GM12891 (cell line): ENCODE results near the gene LAMA2.

ENCODE experiments used
- POLR2A ChIP-seq: IDR thresholded peaks from 2 replicates; pipeline ENCODE4 v1.6.1; 2011; ENCODE audit warnings: low read depth, low read length, control low read depth
- POLR2AphosphoS5 ChIP-seq: IDR thresholded peaks from 2 replicates; pipeline ENCODE4 v1.6.1; 2011; ENCODE audit warnings: low read depth, low read length, control low read depth
- TAF1 ChIP-seq: IDR thresholded peaks from 2 replicates; pipeline ENCODE4 v1.6.1; 2011; ENCODE audit warnings: low read depth, low read length, control low read depth

GRCh38 chr6:129009851-129010250 is 126.9 kb downstream of the LAMA2 start:
- no peak for TF ChIP-seq POLR2A
- TF ChIP-seq TAF1 = no peak
- TF ChIP-seq POLR2AphosphoS5 = no peak
